Glomerular visceral epithelial cell (primary cell): ENCODE data around the gene PODNL1.
A peak's percentile ranks its signal among the peaks of the same experiment; 100 is the strongest.

Source experiments
- DNase-seq: peaks from one replicate; pipeline ENCODE4 v3.0.0-alpha.2; 2016; ENCODE audit errors: extremely low spot score

PODNL1 gene

DNA sequence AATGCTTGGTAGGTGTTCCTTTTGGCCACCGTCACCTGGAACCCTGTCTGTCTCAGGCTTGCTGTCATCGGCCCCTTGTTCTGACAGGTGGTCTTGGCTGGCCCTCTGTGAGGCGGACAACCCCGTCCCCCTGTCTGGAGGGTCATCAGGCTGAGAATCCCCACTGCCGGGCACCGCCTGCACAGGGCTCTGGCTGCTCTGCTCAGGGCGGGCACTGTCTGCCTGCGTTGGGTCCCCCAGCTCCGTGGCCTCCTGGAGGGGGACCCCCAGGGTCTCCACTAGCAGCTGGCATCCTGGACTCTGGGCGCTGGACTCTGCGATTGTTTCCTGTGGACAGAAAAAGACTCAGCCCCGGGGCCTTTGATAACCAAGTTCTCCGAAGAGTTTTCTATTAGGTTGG, 48.1 kb downstream of the PODNL1 start:
- no peak for DNase-seq

- DNase-seq: no peak
Measured at GRCh38 chr19:13888281-13888680, 49.9 kb downstream of the PODNL1 start.

GRCh38 chr19:13887517-13887916, 50.7 kb downstream of the PODNL1 start:
- peak; percentile 40 for DNase-seq

GRCh38 chr19:13887018-13887436, 51.2 kb downstream of the PODNL1 start:
- no peak for DNase-seq

DNA sequence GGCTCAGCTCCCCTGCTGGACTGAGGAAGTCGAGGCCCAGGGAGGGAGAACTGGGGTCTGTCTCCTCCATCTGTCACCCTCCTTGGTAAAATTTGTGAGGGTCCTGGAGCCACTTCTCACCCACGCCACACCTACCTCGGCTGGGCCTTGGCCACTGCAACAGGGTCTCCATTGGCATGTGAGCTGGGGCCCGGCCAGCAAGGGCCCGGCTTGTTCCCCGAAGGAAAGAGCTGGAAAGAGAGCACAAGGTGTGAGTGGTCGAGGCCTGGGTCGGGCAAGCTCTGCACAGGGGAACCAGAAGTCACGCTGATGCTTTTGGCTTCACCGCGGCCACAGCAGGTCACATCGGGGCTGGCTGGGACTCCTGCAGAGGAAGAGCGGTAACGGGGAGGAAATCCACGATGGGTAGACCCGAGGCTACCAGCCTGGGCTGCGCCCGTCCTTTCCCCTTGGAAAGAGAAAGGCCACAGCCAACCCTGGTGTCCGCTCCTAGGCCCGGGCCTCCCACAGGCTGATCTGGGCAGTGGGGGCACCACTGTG, 52.3 kb downstream of the PODNL1 start:
- DNase-seq: no peak

GRCh38 chr19:13884726-13885591, 53.3 kb downstream of the PODNL1 start:
- DNase-seq: no peak

DNA sequence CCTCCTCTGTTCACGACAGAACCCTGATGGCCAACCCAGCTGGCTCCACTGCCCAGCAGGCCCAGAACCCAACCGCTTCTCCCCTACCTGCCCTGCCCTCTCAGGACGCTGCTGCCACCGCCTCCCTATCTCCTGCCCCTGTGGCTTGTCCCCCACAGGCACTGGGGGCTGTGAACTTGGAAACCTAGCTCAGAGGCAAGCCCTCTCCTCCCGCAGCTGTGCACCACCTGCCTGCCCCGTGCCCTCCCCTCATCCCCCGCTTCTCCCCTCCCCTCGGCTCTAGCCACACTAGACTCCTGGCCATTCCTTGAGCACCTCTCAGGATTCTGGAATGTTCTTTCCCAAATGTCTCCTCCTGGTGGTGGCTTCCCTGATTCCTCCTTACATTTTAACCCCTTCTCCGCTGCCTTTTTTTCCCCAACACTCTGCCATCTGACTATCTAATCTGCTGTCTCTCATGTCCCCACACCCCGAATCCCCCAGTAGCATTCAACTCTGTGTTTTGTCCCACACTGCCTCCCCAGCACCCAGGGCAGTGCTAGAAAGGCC, 54.6 kb downstream of the PODNL1 start:
- DNase-seq: no peak

GRCh38 chr19:13882836-13883235, 55.4 kb downstream of the PODNL1 start:
- DNase-seq: no peak

GRCh38 chr19:13882419-13882795, 55.8 kb downstream of the PODNL1 start:
- no peak for DNase-seq

GRCh38 chr19:13881692-13882418, 56.4 kb downstream of the PODNL1 start:
- DNase-seq: no peak

- peak; percentile 29 for DNase-seq
Measured at GRCh38 chr19:13881251-13881691, 56.9 kb downstream of the PODNL1 start.
